ENCODE results near the gene TMEM255B.

DNA sequence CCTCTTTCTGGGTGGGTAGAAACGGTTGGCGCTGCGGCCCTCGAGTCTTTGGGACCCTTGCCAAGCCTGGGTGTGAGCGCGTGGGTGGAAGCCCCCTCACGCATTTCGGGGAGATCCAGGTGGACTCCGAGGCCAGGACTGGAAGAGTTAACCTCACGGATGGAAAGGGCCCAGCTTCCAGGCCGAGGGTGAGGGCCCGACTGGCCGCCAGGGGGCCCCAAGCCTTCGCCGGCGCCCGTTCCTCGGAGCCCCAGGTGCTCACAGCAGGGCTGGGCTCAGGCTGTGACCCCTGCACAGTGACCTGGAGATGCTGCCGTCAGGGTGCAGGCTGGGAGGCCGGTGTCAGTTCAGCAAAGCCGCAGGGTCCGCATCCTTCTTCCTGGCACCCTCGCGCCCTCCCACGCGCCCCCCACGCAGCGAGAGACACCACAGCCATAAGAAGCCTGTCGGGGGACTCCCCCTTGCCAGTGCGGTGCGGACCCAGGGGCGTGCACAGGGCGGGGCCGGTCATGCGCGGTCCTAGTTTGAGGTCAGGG is 34.2 kb upstream of the TMEM255B start:
- no peak for TF ChIP-seq EZH2 (IDR thresholded peaks at IDR 0.05; ENCODE audit: borderline replicate concordance, low read depth, low read length, severe bottlenecking)
- no peak for TF ChIP-seq POLR2A (IDR thresholded peaks at IDR 0.05; ENCODE audit: low read depth, low read length)
- TF ChIP-seq, protein P1, sequence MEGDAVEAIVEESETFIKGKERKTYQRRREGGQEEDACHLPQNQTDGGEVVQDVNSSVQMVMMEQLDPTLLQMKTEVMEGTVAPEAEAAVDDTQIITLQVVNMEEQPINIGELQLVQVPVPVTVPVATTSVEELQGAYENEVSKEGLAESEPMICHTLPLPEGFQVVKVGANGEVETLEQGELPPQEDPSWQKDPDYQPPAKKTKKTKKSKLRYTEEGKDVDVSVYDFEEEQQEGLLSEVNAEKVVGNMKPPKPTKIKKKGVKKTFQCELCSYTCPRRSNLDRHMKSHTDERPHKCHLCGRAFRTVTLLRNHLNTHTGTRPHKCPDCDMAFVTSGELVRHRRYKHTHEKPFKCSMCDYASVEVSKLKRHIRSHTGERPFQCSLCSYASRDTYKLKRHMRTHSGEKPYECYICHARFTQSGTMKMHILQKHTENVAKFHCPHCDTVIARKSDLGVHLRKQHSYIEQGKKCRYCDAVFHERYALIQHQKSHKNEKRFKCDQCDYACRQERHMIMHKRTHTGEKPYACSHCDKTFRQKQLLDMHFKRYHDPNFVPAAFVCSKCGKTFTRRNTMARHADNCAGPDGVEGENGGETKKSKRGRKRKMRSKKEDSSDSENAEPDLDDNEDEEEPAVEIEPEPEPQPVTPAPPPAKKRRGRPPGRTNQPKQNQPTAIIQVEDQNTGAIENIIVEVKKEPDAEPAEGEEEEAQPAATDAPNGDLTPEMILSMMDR (IDR thresholded peaks at IDR 0.05; ENCODE audit: extremely low read depth in 1 of 2, insufficient read depth in 1 of 2, low read depth in 1 of 2, low read length in 2 of 2): peak; percentile 85 to 95
- no peak for TF ChIP-seq POLR2AphosphoS5 (IDR thresholded peaks at IDR 0.05; ENCODE audit: insufficient read depth, low read depth, low read length)
- TF ChIP-seq, protein P2, sequence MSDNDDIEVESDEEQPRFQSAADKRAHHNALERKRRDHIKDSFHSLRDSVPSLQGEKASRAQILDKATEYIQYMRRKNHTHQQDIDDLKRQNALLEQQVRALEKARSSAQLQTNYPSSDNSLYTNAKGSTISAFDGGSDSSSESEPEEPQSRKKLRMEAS (IDR thresholded peaks at IDR 0.05; ENCODE audit: insufficient read depth, insufficient read length): no peak
- no peak for TF ChIP-seq GATA2 (IDR thresholded peaks at IDR 0.05; ENCODE audit: insufficient read depth, insufficient read length, low read depth, low read length)
- no peak for TF ChIP-seq MYC (IDR thresholded peaks at IDR 0.05; ENCODE audit: low read depth, low read length)
- TF ChIP-seq FOS (IDR thresholded peaks at IDR 0.05; ENCODE audit: borderline replicate concordance, insufficient read depth, low read length): no peak
- TF ChIP-seq JUN (IDR thresholded peaks at IDR 0.05; ENCODE audit: borderline replicate concordance, insufficient read depth, insufficient read length, low read depth): no peak
